Breast epithelium (tissue), 3 donors: ENCODE results near the gene BIRC2.

Experiments used
- CTCF ChIP-seq, 3 donors: fragments of 450-650 bp; IDR thresholded peaks; one replicate each; pipeline ENCODE4 v1.5.1; 2016 to 2017; ENCODE audit warnings: antibody characterized with exemption in 3 of 3, mild to moderate bottlenecking in 3 of 3, moderate library complexity in 3 of 3
- POLR2A ChIP-seq: fragments of 450-650 bp; IDR thresholded peaks from one replicate; pipeline ENCODE4 v1.6.1; 2016; ENCODE audit warnings: antibody characterized with exemption, mild to moderate bottlenecking, moderate library complexity
- POLR2AphosphoS5 ChIP-seq, 3 donors: sonication (generic); formaldehyde crosslinking; IDR thresholded peaks; one replicate each; pipeline ENCODE4 v1.6.1; 2017; ENCODE audit warnings: antibody characterized with exemption in 3 of 3

GRCh38 chr11:102391549-102392237, 44.7 kb downstream of the BIRC2 start:
- TF ChIP-seq CTCF (IDR thresholded peaks at IDR 0.05) = no peak
- TF ChIP-seq POLR2AphosphoS5 (IDR thresholded peaks at IDR 0.05) = no peak
- no peak for TF ChIP-seq POLR2A
